K562 (cell line): ENCODE data around the gene NUDT12. TPM values are rescaled to one million over a fixed set of nuclear protein-coding genes. Genes with fewer than 3 reads are reported as not detected.

Source experiments
- BDP1 ChIP-seq: IDR thresholded peaks from 3 replicates; pipeline ENCODE4 v1.6.1; 2011; ENCODE audit not compliant: insufficient read length, insufficient read depth
- CBFB ChIP-seq: sonication (generic); formaldehyde crosslinking; IDR thresholded peaks from 2 replicates; pipeline ENCODE4 v1.4.0; 2020; ENCODE audit warnings: mild to moderate bottlenecking, missing genetic modification reagents
- CHD2 ChIP-seq: IDR thresholded peaks from 2 replicates; pipeline ENCODE4 v1.6.1; 2011; ENCODE audit warnings: low read depth, low read length
- HLTF ChIP-seq: fragments of 450-650 bp; IDR thresholded peaks from 2 replicates; pipeline ENCODE4 v1.6.1; 2016
- HOXB6 ChIP-seq: fragments of 250-450 bp; sonication (Bioruptor Pico); IDR thresholded peaks from 2 replicates; pipeline ENCODE4 v1.5.1; 2022; ENCODE audit warnings: mild to moderate bottlenecking, borderline replicate concordance
- KDM5B ChIP-seq: fragments of 200-600 bp; sonication (generic); IDR thresholded peaks from 2 replicates; pipeline ENCODE4 v1.6.1; 2012; ENCODE audit warnings: low read depth, mild to moderate bottlenecking, moderate library complexity, low read length, control low read depth, inconsistent platforms; ENCODE audit not compliant: insufficient replicate concordance
- MED1 ChIP-seq: sonication (generic); formaldehyde crosslinking; IDR thresholded peaks from 2 replicates; pipeline ENCODE4 v1.8.1; 2023; ENCODE audit warnings: missing genetic modification reagents, borderline replicate concordance
- MTA2 ChIP-seq: fragments of 450-650 bp; IDR thresholded peaks from 2 replicates; pipeline ENCODE4 v1.6.1; 2016; ENCODE audit warnings: low read depth
- MYC ChIP-seq, 2 experiments: fragments of 250-450 bp in 1 of 2; sonication (Bioruptor Pico) in 1 of 2; IDR thresholded peaks; 2 replicates each; pipeline versions ENCODE4 v1.5.1 to v1.6.1; 2012 to 2021; ENCODE audit warnings: low read depth in 2 of 2, borderline replicate concordance in 1 of 2, improper control_type of control experiment in 1 of 2, low read length in 1 of 2, mild to moderate bottlenecking in 1 of 2, moderate library complexity in 1 of 2
- NFATC3 ChIP-seq: fragments of 450-650 bp; IDR thresholded peaks from 2 replicates; pipeline ENCODE4 v1.6.1; 2017; ENCODE audit warnings: mild to moderate bottlenecking
- NFE2L1 ChIP-seq: fragments of 450-650 bp; IDR thresholded peaks from 2 replicates; pipeline ENCODE4 v1.6.1; 2016; ENCODE audit warnings: missing genetic modification characterization, low read depth, mild to moderate bottlenecking, missing compliant biosample characterization, moderate library complexity, borderline replicate concordance
- RBM22 ChIP-seq: fragments of 200-400 bp; formaldehyde crosslinking; IDR thresholded peaks from 2 replicates; pipeline ENCODE4 v1.6.1; 2018; ENCODE audit warnings: low read length, low read depth; ENCODE audit not compliant: poor library complexity, severe bottlenecking
- SUPT5H ChIP-seq: fragments of 450-650 bp; IDR thresholded peaks from 2 replicates; pipeline ENCODE4 v1.6.1; 2016
- TCF7 ChIP-seq: sonication (generic); IDR thresholded peaks from 2 replicates; pipeline ENCODE4 v1.6.1; 2016; ENCODE audit warnings: antibody characterized with exemption, borderline replicate concordance
- THRB ChIP-seq: fragments of 450-650 bp; formaldehyde crosslinking; conservative IDR thresholded peaks from 2 replicates; pipeline ENCODE4 v1.4.0; 2022; ENCODE audit warnings: mild to moderate bottlenecking, missing genetic modification characterization
- TRIM28 ChIP-seq: fragments of 450-650 bp; IDR thresholded peaks from 2 replicates; pipeline ENCODE4 v1.6.1; 2017
- USF1 ChIP-seq: sonication (generic); formaldehyde crosslinking; IDR thresholded peaks from 2 replicates; pipeline ENCODE4 v1.9.0; 2022; ENCODE audit warnings: mild to moderate bottlenecking, missing genetic modification reagents
- ZBTB1 ChIP-seq: sonication (generic); formaldehyde crosslinking; IDR thresholded peaks from 2 replicates; pipeline ENCODE4 v1.8.1; 2023; ENCODE audit warnings: missing genetic modification reagents, low read depth, mild to moderate bottlenecking, borderline replicate concordance
- ZBTB7A ChIP-seq: IDR thresholded peaks from 2 replicates; pipeline ENCODE4 v1.6.1; 2011; ENCODE audit warnings: low read depth, mild to moderate bottlenecking, low read length, moderate library complexity, borderline replicate concordance; ENCODE audit not compliant: control insufficient read depth
- ZNF445 ChIP-seq: fragments of 250-450 bp; sonication (Bioruptor Pico); IDR thresholded peaks from 2 replicates; pipeline ENCODE4 v1.4.0; 2020; ENCODE audit warnings: low read depth, mild to moderate bottlenecking, moderate library complexity
- ZNF512 ChIP-seq: IDR thresholded peaks from 2 replicates; pipeline ENCODE4 v1.6.1; 2016; ENCODE audit warnings: missing genetic modification characterization, missing compliant biosample characterization
- ZNF639 ChIP-seq, 2 experiments: fragments of 200-800 bp in 1 of 2; sonication (Bioruptor generic) in 1 of 2; sonication (generic) in 1 of 2; formaldehyde crosslinking in 1 of 2; IDR thresholded peaks in 1 of 2; conservative IDR thresholded peaks in 1 of 2; 2 replicates each; pipeline versions ENCODE4 v1.5.0 to v1.6.1; 2016 to 2020; ENCODE audit warnings: missing compliant biosample characterization in 1 of 2, missing genetic modification characterization in 1 of 2, missing genetic modification reagents in 1 of 2
- ZNF699 ChIP-seq: fragments of 250-450 bp; sonication (Bioruptor Pico); IDR thresholded peaks from 2 replicates; pipeline ENCODE4 v1.8.0; 2021; ENCODE audit warnings: mild to moderate bottlenecking, moderate library complexity; ENCODE audit not compliant: insufficient replicate concordance
- polyA plus RNA-seq, 8 experiments: library from polyadenylated mRNA; depleted of rRNA in 4 of 8; stranded (reverse) in 5 of 8; unstranded in 3 of 8; fragments of >200 nt; fragmentation: Nextera tagmentation in 2 of 8; fragmentation: Illumina TruSeq in 1 of 8; extraction: Ambion mirVana in 2 of 8; extraction: Trizol in 1 of 8; gene quantifications; 2 replicates each; pipeline versions ENCODE4 v1.2.1 to v1.2.3, GENCODE V29; 2011 to 2014; ENCODE audit warnings: inconsistent platforms in 1 of 8, missing spikeins in 1 of 8
- total RNA-seq, 7 experiments: library from RNA; depleted of rRNA in 6 of 7; stranded (reverse); fragments of >200 nt in 6 of 7; fragmentation: Illumina TruSeq in 2 of 7; extraction: Trizol in 2 of 7; gene quantifications; 2 replicates each; pipeline versions ENCODE4 v1.2.1 to v1.2.3, GENCODE V29; 2011 to 2021; ENCODE audit warnings: low replicate concordance in 1 of 7

NUDT12 gene
- total and polyA plus RNA-seq, 9 of the 15 experiments (the other 6 are each of a cell fraction or from before 2014, with no cell fraction given): 10.9 to 27.2 (median 18.5) TPM

- TF ChIP-seq MED1 (CRISPR knock-in tag): no peak
- TF ChIP-seq USF1 (CRISPR knock-in tag): no peak
- TF ChIP-seq HOXB6: no peak
- TF ChIP-seq TRIM28: no peak
- no peak for TF ChIP-seq RBM22
- peak; percentile 76 for TF ChIP-seq CHD2
- peak; percentile 84 for TF ChIP-seq SUPT5H
- no peak for TF ChIP-seq ZNF512 (tag)
- 0 out of 2 replicates have a peak, but pooled peaks have one; percentile 60 for TF ChIP-seq ZBTB1 (CRISPR knock-in tag)
- TF ChIP-seq HLTF: peak; percentile 64; the same call in 1 of the 2 replicates
- TF ChIP-seq CBFB (CRISPR knock-in tag): no peak
- TF ChIP-seq ZBTB7A: peak; percentile 60; the same call in 1 of the 2 replicates
- peak; percentile 43 for TF ChIP-seq MYC (IDR thresholded peaks at IDR 0.05; ENCODE audit: low read depth, low read length)
- TF ChIP-seq MYC (CRISPR knock-in tag; IDR thresholded peaks at IDR 0.05; ENCODE audit: borderline replicate concordance, low read depth): no peak
- 0 out of 4 replicates have a peak, but pooled peaks of 1 of the 2 experiments have one; percentile 24 for TF ChIP-seq ZNF639 (CRISPR knock-in tag; conservative IDR thresholded peaks at IDR 0.05 in 1 of 2, IDR thresholded peaks at IDR 0.05 in 1 of 2)
- TF ChIP-seq ZNF699: no peak
- TF ChIP-seq THRB (CRISPR knock-in tag): no peak
- TF ChIP-seq TCF7: no peak
- peak; percentile 54 for TF ChIP-seq KDM5B
- TF ChIP-seq ZNF445 (CRISPR knock-in tag): no peak
- TF ChIP-seq NFATC3: no peak
- TF ChIP-seq MTA2: no peak
- TF ChIP-seq BDP1: no peak
- no peak for TF ChIP-seq NFE2L1 (tag)
Observed at GRCh38 chr5:103562453-103563157, at the start of gene NUDT12 (continued).
